MCF 10A (cell line): ENCODE data around the gene KIAA2012. TPM values are rescaled to one million over a fixed set of nuclear protein-coding genes. Genes with fewer than 3 reads are reported as not detected.

ENCODE experiments used
- BruUV-seq: library from RNA; stranded (reverse); fragments of 400-500 nt; replicated peaks from 2 replicates; lab custom pipeline; 2021; lab: Mats Ljungman, UMichigan
- CTCF ChIA-PET: fragments of 300-600 bp; sonication (Branson Sonifier 250); formaldehyde crosslinking; extraction: SDS; loops from one replicate; lab custom pipeline; 2021; ENCODE audit warnings: antibody characterized with exemption, inconsistent platforms; lab: Yijun Ruan, JAX
- POLR2A ChIA-PET: fragments of 300-600, 350-650 bp; sonication (Branson Sonifier 250); formaldehyde crosslinking; extraction: SDS; loops from one replicate; lab custom pipeline; 2020; ENCODE audit warnings: antibody characterized with exemption, inconsistent platforms; lab: Yijun Ruan, JAX
- DNase-seq: peaks from one replicate; pipeline ENCODE4 v3.0.0-alpha.2; 2018; ENCODE audit not compliant: unreplicated experiment
- H3K27ac Mint-ChIP-seq: one replicate; pipeline ENCODE4 v1.8.0; 2022; ENCODE audit warnings: mild to moderate bottlenecking, low read depth, mixed read lengths; ENCODE audit not compliant: unreplicated experiment
- H3K27me3 Mint-ChIP-seq: one replicate; pipeline ENCODE4 v1.8.0; 2022; ENCODE audit warnings: mixed read lengths; ENCODE audit not compliant: insufficient read depth, unreplicated experiment
- H3K36me3 Mint-ChIP-seq: one replicate; pipeline ENCODE4 v1.8.0; 2022; ENCODE audit warnings: mild to moderate bottlenecking, moderate library complexity, mixed read lengths; ENCODE audit not compliant: insufficient read depth, unreplicated experiment
- H3K4me1 Mint-ChIP-seq: one replicate; pipeline ENCODE4 v1.8.0; 2022; ENCODE audit warnings: mixed read lengths; ENCODE audit not compliant: insufficient read depth, unreplicated experiment
- H3K4me3 Mint-ChIP-seq: one replicate; pipeline ENCODE4 v1.8.0; 2022; ENCODE audit warnings: mild to moderate bottlenecking, moderate library complexity, mixed read lengths; ENCODE audit not compliant: unreplicated experiment
- H3K9me3 Mint-ChIP-seq: one replicate; pipeline ENCODE4 v1.8.0; 2022; ENCODE audit warnings: mixed read lengths; ENCODE audit not compliant: unreplicated experiment
- intact Hi-C: fragments of 100-400 bp; cut with micrococcal nuclease; formaldehyde crosslinking; loops from 2 replicates; pipeline ENCODE4 v1.14.1; 2022
- total RNA-seq: library from RNA; stranded (reverse); gene quantifications from 2 replicates; pipeline ENCODE4 v1.2.3, GENCODE V29; 2022
- TF ChIP-seq, protein P1 (sequence below): fragments of 200-600 bp; IDR thresholded peaks from one replicate; pipeline ENCODE4 v1.8.0; 2022; ENCODE audit warnings: antibody characterized with exemption, mild to moderate bottlenecking; ENCODE audit not compliant: unreplicated experiment

The KIAA2012 gene
- total RNA-seq, 1 experiment from 2014 or later: not detected

DNA sequence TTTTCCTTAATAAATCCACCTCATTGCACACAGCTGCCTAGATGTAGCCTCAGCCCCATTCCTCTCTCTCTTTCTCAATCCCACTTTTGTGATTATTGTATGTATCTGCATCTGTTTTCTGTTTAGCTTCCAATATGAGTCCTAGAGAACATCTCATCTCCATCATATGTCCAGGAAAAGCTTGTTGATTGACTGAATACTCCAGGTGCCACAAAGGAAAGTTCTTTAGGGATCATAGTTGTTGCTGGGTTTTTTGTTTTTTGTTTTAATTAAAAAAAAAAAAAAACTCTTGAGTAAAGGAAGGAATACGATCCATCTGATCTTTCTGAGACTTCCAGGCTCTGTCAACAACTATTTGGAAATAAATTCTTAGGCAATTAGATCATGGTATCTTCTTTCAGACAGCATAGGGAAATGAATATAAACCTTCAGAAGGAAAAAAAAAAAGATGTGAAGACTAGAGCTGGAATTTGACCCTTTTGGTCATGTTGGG lies 42.5 kb downstream of the KIAA2012 start:
- TF ChIP-seq, protein P1, sequence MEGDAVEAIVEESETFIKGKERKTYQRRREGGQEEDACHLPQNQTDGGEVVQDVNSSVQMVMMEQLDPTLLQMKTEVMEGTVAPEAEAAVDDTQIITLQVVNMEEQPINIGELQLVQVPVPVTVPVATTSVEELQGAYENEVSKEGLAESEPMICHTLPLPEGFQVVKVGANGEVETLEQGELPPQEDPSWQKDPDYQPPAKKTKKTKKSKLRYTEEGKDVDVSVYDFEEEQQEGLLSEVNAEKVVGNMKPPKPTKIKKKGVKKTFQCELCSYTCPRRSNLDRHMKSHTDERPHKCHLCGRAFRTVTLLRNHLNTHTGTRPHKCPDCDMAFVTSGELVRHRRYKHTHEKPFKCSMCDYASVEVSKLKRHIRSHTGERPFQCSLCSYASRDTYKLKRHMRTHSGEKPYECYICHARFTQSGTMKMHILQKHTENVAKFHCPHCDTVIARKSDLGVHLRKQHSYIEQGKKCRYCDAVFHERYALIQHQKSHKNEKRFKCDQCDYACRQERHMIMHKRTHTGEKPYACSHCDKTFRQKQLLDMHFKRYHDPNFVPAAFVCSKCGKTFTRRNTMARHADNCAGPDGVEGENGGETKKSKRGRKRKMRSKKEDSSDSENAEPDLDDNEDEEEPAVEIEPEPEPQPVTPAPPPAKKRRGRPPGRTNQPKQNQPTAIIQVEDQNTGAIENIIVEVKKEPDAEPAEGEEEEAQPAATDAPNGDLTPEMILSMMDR: no peak
- H3K27ac Mint-ChIP-seq: no peak overlapping the region
- POLR2A ChIA-PET: interaction anchor here (0.7 kb wide), 1 partner anchor 11 kb away, joined by 3 read pairs; no protein-coding TSS in a partner anchor

GRCh38 chr2:202116691-202117090 lies 43.6 kb downstream of the KIAA2012 start:
- BruUV-seq: no TSS peak
- H3K27me3 Mint-ChIP-seq: peaks cover 25% of the 10 kb centered on the region
- H3K27ac Mint-ChIP-seq: no peak overlapping the region
- H3K36me3 Mint-ChIP-seq: peaks cover 7% of the 10 kb centered on the region
- intact Hi-C loops: no loop called here
- no peaks in the 10 kb centered on the region for H3K9me3 Mint-ChIP-seq
- peaks cover 6% of the 10 kb centered on the region for H3K4me1 Mint-ChIP-seq
- H3K4me3 Mint-ChIP-seq: no peak overlapping the region
- TF ChIP-seq, protein P1: no peak
- DNase-seq: no peak
- ChIA-PET CTCF (no interaction called here), POLR2A (no interaction called here)

More for the DNA sequence above, 42.5 kb downstream of the KIAA2012 start:
- peak; percentile 53 for DNase-seq
- Mint-ChIP-seq H3K27me3 (peaks cover 25% of the 10 kb centered on the region), H3K9me3 (no peaks in the 10 kb centered on the region), H3K36me3 (peaks cover 7% of the 10 kb centered on the region), H3K4me3 (no peak overlapping the region), H3K4me1 (peaks cover 6% of the 10 kb centered on the region)
- CTCF ChIA-PET: interaction anchor here (0.5 to 1.1 kb wide), 2 partner anchors 156 to 256 kb away, joined by 3 read pairs; no protein-coding TSS in a partner anchor
- BruUV-seq: no TSS peak
- intact Hi-C loops: no loop called here

DNA sequence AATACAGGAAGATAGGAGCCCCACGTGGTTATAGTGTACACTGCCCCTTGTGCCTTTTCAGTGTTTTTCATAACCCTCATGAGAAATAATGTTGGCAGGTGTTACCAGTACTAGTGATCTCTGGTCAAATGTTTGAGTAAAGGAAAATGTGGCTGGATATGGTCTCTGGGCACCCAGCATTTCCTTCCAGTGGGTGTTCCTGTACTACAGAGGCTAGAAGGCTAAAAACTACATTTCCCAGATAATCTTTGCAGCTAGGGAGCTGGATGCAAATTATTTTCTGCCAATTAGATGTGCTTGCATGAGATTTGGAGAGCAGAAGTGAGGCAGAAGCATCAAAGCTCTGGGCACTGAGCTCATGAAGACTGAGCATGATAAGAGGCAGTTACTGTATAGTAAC lies 45.1 kb downstream of the KIAA2012 start:
- POLR2A ChIA-PET: no interaction called here
- BruUV-seq: no TSS peak

DNA sequence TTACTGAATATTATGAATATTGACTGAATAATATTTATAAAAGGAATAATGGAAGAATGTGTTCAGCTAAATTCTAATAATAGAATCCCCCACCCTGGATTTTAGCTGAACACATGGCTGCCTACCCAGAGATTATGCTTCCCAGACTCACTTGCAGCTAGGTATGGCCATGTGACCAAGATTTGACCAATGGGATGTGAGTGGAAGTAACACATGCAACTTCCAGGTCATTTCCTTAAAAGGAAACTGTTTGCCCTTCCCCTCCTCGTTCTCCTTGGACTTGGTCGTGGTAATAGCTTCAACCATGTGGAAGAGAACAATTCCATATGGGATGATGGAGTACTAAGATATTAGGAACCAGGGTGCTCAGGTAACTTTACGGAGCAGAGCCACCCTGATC lies 47.8 kb downstream of the KIAA2012 start:
- ChIA-PET CTCF (interaction anchor here (0.5 to 1.0 kb wide), 2 partner anchors 9 to 839 kb away, joined by 3 read pairs; no protein-coding TSS in a partner anchor), POLR2A (interaction anchor here (0.7 kb wide), 1 partner anchor 26 kb away, joined by 3 read pairs; no protein-coding TSS in a partner anchor)
- DNase-seq: no peak
- TF ChIP-seq, protein P1: no peak
- Mint-ChIP-seq H3K4me3 (no peak overlapping the region), H3K27ac (no peak overlapping the region), H3K27me3 (peaks cover 24% of the 10 kb centered on the region), H3K9me3 (no peaks in the 10 kb centered on the region), H3K4me1 (no peaks in the 10 kb centered on the region), H3K36me3 (no peaks in the 10 kb centered on the region)
- no TSS peak for BruUV-seq
- intact Hi-C loops: no loop called here

More for the DNA sequence above, 45.1 kb downstream of the KIAA2012 start:
- TF ChIP-seq, protein P1: no peak
- CTCF ChIA-PET: interaction anchor here (0.6 kb wide), 1 partner anchor 87 kb away, joined by 3 read pairs; no protein-coding TSS in a partner anchor
- no peak overlapping the region for H3K27ac Mint-ChIP-seq
- no peak for DNase-seq
- H3K27me3 Mint-ChIP-seq: peaks cover 25% of the 10 kb centered on the region
- intact Hi-C loops: no loop called here
- H3K4me3 Mint-ChIP-seq: no peak overlapping the region
- peaks cover 6% of the 10 kb centered on the region for H3K4me1 Mint-ChIP-seq
- no peaks in the 10 kb centered on the region for H3K36me3 Mint-ChIP-seq
- H3K9me3 Mint-ChIP-seq: no peaks in the 10 kb centered on the region
